ENCODE measurements around the gene UCHL3.
"Not testable (repeated sequence)": the region's sequence is repeated elsewhere in the genome, so short reads cannot be mapped to it uniquely, and the experiment has no call there.

UCHL3 gene

DNA sequence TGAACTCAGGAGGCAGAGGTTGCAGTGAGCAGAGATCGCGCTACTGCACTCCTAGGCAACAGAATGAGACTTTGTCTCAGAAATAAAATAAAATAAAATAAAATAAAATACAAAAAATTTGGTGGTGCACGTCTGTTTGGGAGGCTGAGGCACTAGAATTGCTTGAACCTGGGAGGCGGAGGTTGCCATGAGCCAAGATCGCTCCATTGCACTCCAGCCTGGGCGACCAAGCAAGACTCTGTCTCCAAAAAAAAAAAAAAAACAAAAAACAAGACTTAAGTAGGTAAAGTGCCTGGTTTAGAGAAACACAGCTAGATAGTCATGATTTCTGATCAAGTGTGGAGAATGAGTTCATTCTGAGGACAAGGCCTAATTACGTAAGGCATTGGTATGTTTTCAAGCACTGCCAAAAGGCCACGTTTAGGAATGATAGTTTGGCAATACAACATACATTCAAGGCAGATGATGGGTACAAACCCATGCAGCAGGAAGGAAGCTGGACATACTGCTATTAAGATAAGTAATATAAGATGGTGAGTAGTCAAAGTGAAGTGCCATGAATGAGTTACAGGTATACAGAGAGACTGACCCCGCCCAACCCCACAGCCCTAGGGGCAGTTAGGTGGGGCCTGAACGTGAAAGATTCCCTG lies 4.8 kb upstream of the UCHL3 start:
- H3K4me2 ChIP-seq (ENCODE audit: low read depth, low read length), result no peak overlapping the region
- no peak overlapping the region for H2AFZ ChIP-seq (ENCODE audit: low read length)
- H3F3A ChIP-seq (ENCODE audit: insufficient read depth, low read length), result no peaks in the 10 kb centered on the region
- no peaks in the 10 kb centered on the region for H3K9me2 ChIP-seq (replicated peaks; ENCODE audit: insufficient read depth, low read length)
- H3K4me3 ChIP-seq (ENCODE audit: low read length), result no peak overlapping the region
- H3K4me1 ChIP-seq (ENCODE audit: low read length), result no peaks in the 10 kb centered on the region
- TF ChIP-seq EZH2phosphoT487 (IDR thresholded peaks at IDR 0.05; ENCODE audit: low read length) (no peak), EZH2 (optimal IDR thresholded peaks at IDR 0.05; ENCODE audit: low read depth, low read length) (no peak)
- TF ChIP-seq, protein P1, sequence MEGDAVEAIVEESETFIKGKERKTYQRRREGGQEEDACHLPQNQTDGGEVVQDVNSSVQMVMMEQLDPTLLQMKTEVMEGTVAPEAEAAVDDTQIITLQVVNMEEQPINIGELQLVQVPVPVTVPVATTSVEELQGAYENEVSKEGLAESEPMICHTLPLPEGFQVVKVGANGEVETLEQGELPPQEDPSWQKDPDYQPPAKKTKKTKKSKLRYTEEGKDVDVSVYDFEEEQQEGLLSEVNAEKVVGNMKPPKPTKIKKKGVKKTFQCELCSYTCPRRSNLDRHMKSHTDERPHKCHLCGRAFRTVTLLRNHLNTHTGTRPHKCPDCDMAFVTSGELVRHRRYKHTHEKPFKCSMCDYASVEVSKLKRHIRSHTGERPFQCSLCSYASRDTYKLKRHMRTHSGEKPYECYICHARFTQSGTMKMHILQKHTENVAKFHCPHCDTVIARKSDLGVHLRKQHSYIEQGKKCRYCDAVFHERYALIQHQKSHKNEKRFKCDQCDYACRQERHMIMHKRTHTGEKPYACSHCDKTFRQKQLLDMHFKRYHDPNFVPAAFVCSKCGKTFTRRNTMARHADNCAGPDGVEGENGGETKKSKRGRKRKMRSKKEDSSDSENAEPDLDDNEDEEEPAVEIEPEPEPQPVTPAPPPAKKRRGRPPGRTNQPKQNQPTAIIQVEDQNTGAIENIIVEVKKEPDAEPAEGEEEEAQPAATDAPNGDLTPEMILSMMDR (IDR thresholded peaks at IDR 0.05; ENCODE audit: low read length), result no peak
- H3K9me3 ChIP-seq (replicated peaks; ENCODE audit: insufficient read depth, low read length), result no peaks in the 10 kb centered on the region
- H3K36me3 ChIP-seq (replicated peaks; ENCODE audit: insufficient read depth, low read length), result no peaks in the 10 kb centered on the region
- no peak overlapping the region for H3K27ac ChIP-seq (ENCODE audit: low read length)
- H3K79me2 ChIP-seq (ENCODE audit: low read length), result peaks cover 2% of the 10 kb centered on the region
- H3K27me3 ChIP-seq (replicated peaks; ENCODE audit: insufficient read depth, low read length), result no peaks in the 10 kb centered on the region
- H3K9ac ChIP-seq (ENCODE audit: low read length), result no peak overlapping the region
- DNase-seq, result no peak
- no peaks in the 10 kb centered on the region for H4K20me1 ChIP-seq (ENCODE audit: insufficient read depth, low read length)

DNA sequence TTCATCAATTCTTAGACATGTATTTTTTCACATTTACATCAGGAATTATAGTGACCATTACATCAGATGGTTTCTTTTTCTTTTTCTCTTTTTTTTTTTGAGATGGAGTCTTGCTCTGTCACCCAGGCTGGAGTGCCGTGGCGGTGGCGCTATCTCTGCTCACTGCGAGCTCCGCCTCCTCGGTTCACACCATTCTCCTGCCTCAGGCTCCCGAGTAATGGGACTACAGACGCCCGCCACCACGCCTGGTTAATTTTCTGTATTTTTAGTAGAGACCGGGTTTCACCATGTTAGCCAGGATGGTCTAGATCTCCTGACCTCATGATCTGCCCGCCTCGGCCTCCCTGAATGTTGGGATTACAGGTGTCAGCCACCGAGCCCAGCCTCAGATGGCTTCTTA lies 4.2 kb upstream of the UCHL3 start:
- not testable (repeated sequence) for H3K9me2 ChIP-seq (replicated peaks; ENCODE audit: insufficient read depth, low read length); H2AFZ ChIP-seq (ENCODE audit: low read length); H3K4me2 ChIP-seq (ENCODE audit: low read depth, low read length); H3K36me3 ChIP-seq (replicated peaks; ENCODE audit: insufficient read depth, low read length); DNase-seq; H3K4me1 ChIP-seq (ENCODE audit: low read length); H3K4me3 ChIP-seq (ENCODE audit: low read length); H3K9me3 ChIP-seq (replicated peaks; ENCODE audit: insufficient read depth, low read length); H4K20me1 ChIP-seq (ENCODE audit: insufficient read depth, low read length); H3K27me3 ChIP-seq (replicated peaks; ENCODE audit: insufficient read depth, low read length); H3F3A ChIP-seq (ENCODE audit: insufficient read depth, low read length); H3K9ac ChIP-seq (ENCODE audit: low read length); H3K79me2 ChIP-seq (ENCODE audit: low read length); H3K27ac ChIP-seq (ENCODE audit: low read length)

DNA sequence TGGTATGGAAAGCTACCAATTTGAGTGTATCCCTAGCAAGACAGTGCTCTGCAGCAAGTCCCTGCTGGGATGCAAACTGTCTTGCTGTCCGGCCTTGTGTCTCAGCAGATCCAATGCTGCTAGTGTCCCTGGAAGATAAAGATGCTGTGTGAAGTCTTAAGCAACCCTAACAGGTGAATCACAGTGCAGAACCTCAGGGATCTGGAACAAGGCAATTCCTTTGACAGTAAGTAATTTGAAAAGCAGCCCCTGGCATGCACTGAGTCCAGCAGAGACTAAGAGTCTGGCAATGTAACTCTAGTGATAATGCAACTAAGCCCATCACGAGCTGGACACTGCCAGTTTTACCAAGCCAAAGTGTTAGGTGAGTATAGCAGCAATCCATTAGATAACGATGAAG lies 1.7 kb upstream of the UCHL3 start:
- TF ChIP-seq EZH2phosphoT487 (IDR thresholded peaks at IDR 0.05; ENCODE audit: low read length) (no peak), EZH2 (optimal IDR thresholded peaks at IDR 0.05; ENCODE audit: low read depth, low read length) (no peak)
- TF ChIP-seq, protein P1 (IDR thresholded peaks at IDR 0.05; ENCODE audit: low read length), result no peak
- H3K79me2 ChIP-seq (ENCODE audit: low read length), result peaks cover 33% of the 10 kb centered on the region
- H3K4me3 ChIP-seq (ENCODE audit: low read length), result no peak overlapping the region
- H3K27ac ChIP-seq (ENCODE audit: low read length), result no peak overlapping the region
- H4K20me1 ChIP-seq (ENCODE audit: insufficient read depth, low read length), result no peaks in the 10 kb centered on the region
- H3K4me2 ChIP-seq (ENCODE audit: low read depth, low read length), result no peak overlapping the region
- H3K36me3 ChIP-seq (replicated peaks; ENCODE audit: insufficient read depth, low read length), result no peaks in the 10 kb centered on the region
- H3K9me2 ChIP-seq (replicated peaks; ENCODE audit: insufficient read depth, low read length), result no peaks in the 10 kb centered on the region
- H2AFZ ChIP-seq (ENCODE audit: low read length), result no peak overlapping the region
- no peak for DNase-seq
- H3K27me3 ChIP-seq (replicated peaks; ENCODE audit: insufficient read depth, low read length), result no peaks in the 10 kb centered on the region
- H3F3A ChIP-seq (ENCODE audit: insufficient read depth, low read length), result no peaks in the 10 kb centered on the region
- H3K4me1 ChIP-seq (ENCODE audit: low read length), result 0 out of 2 replicates have a peak, but pooled peaks cover 5% of the 10 kb centered on the region
- no peaks in the 10 kb centered on the region for H3K9me3 ChIP-seq (replicated peaks; ENCODE audit: insufficient read depth, low read length)
- H3K9ac ChIP-seq (ENCODE audit: low read length), result no peak overlapping the region

DNA sequence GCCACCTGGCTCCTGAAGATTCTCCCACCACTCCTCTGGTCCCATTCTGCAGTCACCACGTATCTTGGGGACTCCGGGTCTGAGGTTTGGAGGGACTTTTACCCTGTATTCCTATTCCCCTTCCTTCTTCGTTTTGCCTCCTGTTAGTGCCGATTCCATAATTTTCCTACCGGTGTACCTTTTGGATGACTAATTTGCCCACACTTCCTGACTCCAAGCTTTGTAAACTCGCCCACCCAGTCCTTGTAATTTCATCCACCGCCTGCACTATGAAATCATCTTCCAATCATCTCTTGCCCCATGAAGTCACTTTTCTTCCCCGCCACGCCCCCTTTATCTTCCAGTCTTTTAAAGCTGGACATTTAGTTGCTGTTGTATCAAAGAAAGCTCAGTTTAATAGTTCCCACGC lies 572 bp downstream of the UCHL3 start:
- peak overlapping the region; percentile 90 for H3K9ac ChIP-seq (ENCODE audit: low read length)
- peak overlapping the region; percentile 60 for H3K4me2 ChIP-seq (ENCODE audit: low read depth, low read length)
- peak overlapping the region; percentile 80 for H3K4me3 ChIP-seq (ENCODE audit: low read length)
- H2AFZ ChIP-seq (ENCODE audit: low read length), result peak overlapping the region; percentile 74
- H3K27me3 ChIP-seq (replicated peaks; ENCODE audit: insufficient read depth, low read length), result no peaks in the 10 kb centered on the region
- DNase-seq, result peak; percentile 22
- 0 out of 2 replicates have a peak, but pooled peaks cover 5% of the 10 kb centered on the region for H3K4me1 ChIP-seq (ENCODE audit: low read length)
- TF ChIP-seq EZH2phosphoT487 (IDR thresholded peaks at IDR 0.05; ENCODE audit: low read length), result no peak
- no peak for TF ChIP-seq EZH2 (optimal IDR thresholded peaks at IDR 0.05; ENCODE audit: low read depth, low read length)
- TF ChIP-seq, protein P1 (IDR thresholded peaks at IDR 0.05; ENCODE audit: low read length), result no peak
- peaks cover 54% of the 10 kb centered on the region for H3K79me2 ChIP-seq (ENCODE audit: low read length)
- peaks cover 3% of the 10 kb centered on the region; the same call in 1 of the 2 replicates for H3K36me3 ChIP-seq (replicated peaks; ENCODE audit: insufficient read depth, low read length)
- H3K9me3 ChIP-seq (replicated peaks; ENCODE audit: insufficient read depth, low read length), result no peaks in the 10 kb centered on the region
- no peaks in the 10 kb centered on the region for H3K9me2 ChIP-seq (replicated peaks; ENCODE audit: insufficient read depth, low read length)
- H3K27ac ChIP-seq (ENCODE audit: low read length), result peak overlapping the region; percentile 69; the same call in 1 of the 2 replicates
- no peaks in the 10 kb centered on the region for H3F3A ChIP-seq (ENCODE audit: insufficient read depth, low read length)
- no peaks in the 10 kb centered on the region for H4K20me1 ChIP-seq (ENCODE audit: insufficient read depth, low read length)

All from MM.1S (cell line).